ENCODE results near the gene NPAP1.

DNA sequence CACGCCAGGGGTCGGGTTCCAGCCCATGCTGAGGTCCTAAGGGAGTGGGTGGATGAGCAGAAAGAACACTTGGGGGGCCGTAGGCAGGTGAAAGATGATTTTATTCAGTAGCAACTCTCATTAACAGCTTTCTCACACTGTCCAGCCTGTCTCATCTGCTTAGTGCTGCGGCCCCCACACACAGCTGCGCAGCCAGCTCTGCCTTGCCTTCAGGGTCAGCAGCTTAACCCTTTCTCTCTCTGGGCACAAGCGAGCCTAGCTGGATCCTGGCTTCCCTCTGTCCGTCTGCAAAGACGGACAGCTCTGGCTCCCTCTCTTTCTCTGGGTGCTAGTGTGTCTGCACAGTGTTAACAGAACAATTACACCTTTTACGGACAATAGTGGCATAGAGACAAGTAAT is 21.3 kb downstream of the NPAP1 start:
- TF ChIP-seq, protein P1, sequence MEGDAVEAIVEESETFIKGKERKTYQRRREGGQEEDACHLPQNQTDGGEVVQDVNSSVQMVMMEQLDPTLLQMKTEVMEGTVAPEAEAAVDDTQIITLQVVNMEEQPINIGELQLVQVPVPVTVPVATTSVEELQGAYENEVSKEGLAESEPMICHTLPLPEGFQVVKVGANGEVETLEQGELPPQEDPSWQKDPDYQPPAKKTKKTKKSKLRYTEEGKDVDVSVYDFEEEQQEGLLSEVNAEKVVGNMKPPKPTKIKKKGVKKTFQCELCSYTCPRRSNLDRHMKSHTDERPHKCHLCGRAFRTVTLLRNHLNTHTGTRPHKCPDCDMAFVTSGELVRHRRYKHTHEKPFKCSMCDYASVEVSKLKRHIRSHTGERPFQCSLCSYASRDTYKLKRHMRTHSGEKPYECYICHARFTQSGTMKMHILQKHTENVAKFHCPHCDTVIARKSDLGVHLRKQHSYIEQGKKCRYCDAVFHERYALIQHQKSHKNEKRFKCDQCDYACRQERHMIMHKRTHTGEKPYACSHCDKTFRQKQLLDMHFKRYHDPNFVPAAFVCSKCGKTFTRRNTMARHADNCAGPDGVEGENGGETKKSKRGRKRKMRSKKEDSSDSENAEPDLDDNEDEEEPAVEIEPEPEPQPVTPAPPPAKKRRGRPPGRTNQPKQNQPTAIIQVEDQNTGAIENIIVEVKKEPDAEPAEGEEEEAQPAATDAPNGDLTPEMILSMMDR (IDR thresholded peaks at IDR 0.05) = no peak
- no peak for TF ChIP-seq POLR2A (IDR thresholded peaks at IDR 0.05)

Measured in thyroid gland (tissue), 4 donors.